KOPT-K1 (cell line): ENCODE data around the gene UNC93B1.

Source experiments
- H3K27ac ChIP-seq: fragments of 200-600 bp; sonication (generic); 2 replicates; pipeline ENCODE4 v1.5.1; 2016; ENCODE audit warnings: antibody characterized with exemption, mild to moderate bottlenecking, low read depth, low read length; ENCODE audit not compliant: poor library complexity, severe bottlenecking
- H3K36me3 ChIP-seq: fragments of 200-600 bp; sonication (generic); 2 replicates; pipeline ENCODE4 v1.5.1; 2017; ENCODE audit warnings: antibody characterized with exemption, mild to moderate bottlenecking, low read length, moderate library complexity; ENCODE audit not compliant: insufficient read depth
- H3K9me3 ChIP-seq: fragments of 200-600 bp; sonication (generic); 2 replicates; pipeline ENCODE4 v1.5.1; 2017; ENCODE audit warnings: antibody characterized with exemption, low read length, mild to moderate bottlenecking; ENCODE audit not compliant: insufficient read depth, poor library complexity, severe bottlenecking

Gene UNC93B1

DNA sequence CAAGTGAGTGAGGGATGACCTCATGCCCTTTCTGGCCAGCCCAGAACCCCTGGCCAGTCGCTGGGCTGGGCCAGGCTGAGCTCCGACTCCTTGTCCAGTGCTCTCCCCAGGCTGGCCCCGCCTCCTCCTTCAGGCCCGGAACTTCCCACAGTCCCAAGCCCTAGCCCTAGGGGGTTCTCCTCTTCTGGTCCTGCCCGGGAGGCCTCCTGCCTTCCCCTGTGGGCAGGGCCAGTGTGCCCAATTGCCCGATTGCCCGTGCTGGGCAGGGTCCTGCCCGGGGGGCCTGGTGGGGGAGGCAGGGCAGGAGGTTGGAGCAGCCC is 39.1 kb upstream of the UNC93B1 start:
- Histone ChIP-seq H3K36me3 (peaks cover 62% of the 10 kb centered on the region), H3K9me3 (no peaks in the 10 kb centered on the region), H3K27ac (no peak overlapping the region)

DNA sequence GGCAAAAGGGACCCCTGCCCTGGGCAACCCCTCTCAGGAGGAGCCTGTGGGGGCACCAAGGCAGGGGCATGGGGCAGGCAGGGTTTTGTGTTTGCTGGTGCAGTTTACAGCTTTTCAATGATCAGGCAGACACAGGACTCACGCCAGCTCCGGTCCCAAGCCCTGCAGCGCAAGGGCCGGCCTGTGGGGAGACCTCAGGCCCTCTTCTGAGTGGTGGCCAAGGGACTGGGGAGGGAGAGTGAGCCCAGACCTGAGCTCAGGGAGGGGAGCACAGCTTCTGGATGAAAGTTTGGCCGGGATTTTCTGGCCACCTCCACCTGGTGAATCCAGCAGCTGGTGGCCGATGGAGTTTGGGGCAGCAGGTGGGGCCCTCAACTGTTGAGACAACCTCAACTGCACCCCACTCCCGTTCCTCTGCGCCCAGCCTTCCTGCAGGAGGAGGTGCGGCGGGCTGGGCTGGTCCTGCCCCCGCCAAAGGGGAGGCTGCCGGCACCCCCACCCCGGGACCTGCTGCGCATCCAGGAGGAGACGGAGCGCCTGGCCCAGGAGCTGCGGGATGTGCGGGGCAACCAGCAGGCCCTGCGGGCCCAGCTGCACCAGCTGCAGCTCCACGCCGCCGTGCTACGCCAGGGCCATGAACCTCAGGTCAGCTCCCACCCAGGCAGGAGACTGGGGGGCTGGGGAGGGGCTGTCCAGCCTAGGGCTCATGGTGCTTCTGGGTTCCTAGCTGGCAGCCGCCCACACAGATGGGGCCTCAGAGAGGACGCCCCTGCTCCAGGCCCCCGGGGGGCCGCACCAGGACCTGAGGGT is 38.5 kb upstream of the UNC93B1 start:
- peak overlapping the region; percentile 80 for H3K27ac ChIP-seq
- peaks cover 57% of the 10 kb centered on the region for H3K36me3 ChIP-seq
- H3K9me3 ChIP-seq: no peaks in the 10 kb centered on the region

DNA sequence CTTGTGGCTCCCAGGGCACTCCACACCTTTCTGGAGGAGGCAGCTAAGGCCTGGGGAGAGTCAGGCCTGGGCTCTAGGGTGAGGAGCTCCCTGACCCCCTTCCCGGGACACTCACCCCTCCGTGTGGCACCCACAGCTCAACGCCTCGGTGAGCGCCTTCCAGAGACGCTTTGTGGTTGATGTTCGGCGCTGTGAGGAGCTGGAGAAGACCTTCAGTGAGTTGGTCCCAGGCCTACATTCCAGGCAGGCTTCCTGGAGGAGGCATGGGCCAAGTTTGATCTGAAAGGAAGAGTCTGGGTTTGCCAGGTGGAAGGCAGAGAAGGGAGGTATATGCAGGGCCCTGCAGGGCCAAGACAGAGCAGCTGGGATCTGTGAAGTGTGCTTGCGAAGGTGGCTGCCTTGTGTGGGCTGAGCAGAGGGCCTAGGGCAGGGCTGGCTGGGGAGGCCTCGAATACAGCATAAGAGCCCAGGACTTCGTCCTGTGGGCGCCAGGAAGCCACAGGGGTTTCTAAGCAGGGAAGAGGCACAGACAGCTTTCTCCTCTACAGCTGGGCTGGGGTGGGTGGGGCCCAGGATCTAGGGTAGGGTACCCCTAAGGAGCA is 37.8 kb upstream of the UNC93B1 start:
- peaks cover 50% of the 10 kb centered on the region for H3K36me3 ChIP-seq
- no peaks in the 10 kb centered on the region for H3K9me3 ChIP-seq
- peak overlapping the region; percentile 80 for H3K27ac ChIP-seq

DNA sequence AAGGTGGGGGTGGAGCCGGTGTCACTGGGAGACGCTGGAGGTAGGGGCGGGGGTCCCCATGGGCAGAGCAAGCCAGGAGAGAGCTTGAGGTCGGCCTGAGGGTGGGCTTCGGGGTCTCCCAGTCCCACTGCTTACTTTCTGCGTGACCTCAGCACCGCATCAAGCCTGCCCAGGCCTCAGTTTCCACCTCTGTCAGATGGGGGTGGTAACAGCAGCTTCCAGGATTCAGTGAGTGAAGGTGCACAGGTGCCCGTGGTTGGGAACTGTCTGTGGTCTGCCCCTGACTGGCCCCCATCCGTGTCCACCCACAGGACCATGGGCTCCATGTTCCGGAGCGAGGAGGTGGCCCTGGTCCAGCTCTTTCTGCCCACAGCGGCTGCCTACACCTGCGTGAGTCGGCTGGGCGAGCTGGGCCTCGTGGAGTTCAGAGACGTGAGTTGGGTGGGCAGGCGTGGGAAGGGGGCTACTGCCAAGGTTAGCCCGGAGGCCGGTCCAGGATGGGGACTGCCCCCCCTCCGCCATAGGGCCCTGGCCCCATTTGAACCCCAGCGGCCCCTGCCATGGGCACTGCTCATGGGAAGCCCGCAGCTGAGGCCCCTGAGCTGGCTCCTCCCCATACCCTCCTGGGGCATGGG is 37.2 kb upstream of the UNC93B1 start:
- Histone ChIP-seq H3K36me3 (peaks cover 44% of the 10 kb centered on the region), H3K27ac (peak overlapping the region; percentile 80), H3K9me3 (no peaks in the 10 kb centered on the region)

DNA sequence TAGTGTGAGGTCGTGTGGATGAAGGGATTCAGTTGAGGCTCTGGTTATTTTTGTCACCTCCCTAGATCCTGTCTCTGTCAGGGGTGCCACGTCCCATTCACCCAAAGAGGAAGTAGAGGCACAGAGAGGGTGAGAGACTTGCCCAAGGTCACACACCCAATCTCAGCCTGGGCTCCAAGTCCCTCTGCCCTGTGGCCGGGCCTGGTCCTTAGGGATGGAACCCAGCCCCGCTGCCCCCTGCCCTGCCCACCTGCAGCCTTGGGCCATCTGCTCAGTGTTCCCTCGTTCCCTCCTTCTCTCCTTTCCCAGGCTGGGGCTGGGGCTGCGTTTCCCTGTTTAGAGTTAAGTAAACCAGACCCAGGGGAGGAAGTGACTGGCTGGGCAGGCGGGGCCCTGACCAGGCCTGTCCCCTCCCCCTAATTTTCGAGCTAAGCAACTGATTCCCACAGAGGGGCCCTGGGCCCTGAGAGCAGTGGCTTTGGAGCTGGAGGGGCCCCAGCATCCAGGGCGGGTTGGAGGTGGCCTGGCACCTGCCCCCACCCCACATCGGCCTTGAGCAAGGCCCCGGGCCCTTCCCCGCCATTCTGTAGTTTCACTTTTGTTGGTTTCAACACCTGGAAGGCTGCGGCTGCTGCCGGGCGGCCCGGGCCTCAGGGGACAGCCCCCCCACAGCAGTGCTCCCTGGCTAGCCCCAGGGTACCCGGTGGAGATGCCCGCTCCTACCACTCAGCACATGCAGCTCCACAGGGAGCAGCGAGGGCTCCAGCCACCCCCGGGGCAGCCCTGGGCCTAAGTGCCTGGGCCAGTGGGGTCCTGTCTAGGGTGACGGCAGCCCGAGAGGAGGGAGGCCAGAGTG is 36.4 kb upstream of the UNC93B1 start:
- Histone ChIP-seq H3K27ac (peak overlapping the region; percentile 80), H3K36me3 (peaks cover 36% of the 10 kb centered on the region), H3K9me3 (no peaks in the 10 kb centered on the region)

DNA sequence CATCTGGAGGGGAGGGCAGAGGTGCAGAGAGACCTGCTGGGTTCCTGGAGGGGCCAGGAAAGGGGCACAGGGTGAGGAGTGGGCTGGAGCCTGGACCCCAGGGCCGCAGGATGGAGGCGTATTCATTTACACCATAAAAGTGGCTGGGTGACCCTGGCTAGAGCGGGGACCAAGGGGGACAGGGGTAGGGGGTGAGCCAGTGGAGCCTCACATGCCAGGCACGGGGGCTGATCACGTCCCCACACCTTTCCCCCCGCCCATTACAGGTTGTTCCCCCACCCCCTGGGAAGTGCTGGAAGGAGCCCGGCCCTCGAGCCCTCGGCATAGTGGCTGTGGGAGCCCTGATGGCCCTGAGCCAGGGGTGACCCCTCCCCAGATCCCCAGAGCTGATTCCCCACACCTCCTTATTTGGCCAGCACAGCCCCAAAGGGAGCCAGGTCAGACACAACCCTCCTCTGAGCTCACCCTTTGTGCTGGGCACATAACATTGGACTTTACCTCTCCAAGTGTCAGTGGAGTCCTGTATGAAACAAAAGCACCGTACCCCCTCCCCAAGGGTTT is 35.7 kb upstream of the UNC93B1 start:
- H3K27ac ChIP-seq: peak overlapping the region; percentile 80

DNA sequence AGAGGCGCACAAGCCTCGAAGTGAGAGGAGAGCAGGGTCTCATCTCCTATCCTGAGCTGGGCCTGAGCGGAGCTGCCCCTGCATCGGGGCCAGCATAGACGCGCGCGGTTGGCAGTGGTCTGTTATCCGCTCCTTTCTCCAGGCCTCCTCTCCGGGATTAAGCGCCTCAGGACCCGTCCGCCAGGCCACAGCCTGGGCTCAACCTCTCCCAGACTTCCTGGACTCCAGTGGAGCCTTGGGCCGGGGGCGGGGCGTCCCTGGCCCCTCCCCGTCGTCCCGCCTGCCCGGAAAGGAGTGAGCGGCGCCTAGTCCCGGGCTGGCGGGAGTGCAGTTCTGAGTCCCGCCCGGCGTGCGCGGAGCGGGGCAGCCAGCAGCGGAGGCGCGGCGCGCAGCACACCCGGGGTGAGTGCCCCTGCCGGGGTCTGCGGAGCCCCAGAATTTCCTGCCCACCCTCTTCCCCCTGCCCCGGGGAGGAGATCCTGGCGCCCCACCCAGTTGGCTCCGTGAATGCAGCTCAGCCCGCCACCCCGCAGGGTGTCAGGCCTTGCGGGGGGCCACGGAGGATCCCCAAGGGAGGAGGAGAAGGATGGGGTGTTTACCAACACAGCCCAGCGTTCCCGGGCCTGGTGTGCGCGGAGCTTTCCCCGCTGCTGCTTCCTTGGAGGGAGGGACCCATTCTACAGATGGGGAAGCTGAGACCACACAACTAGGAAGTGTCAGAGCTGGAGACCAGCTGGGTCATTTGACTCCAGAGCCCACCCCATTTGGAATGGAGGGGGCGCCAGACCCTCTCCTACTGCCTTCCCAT is 35.0 kb upstream of the UNC93B1 start, which contains the start of gene TCIRG1:
TCIRG1 (plus strand) TSS at position 308 of the 808 bp plus-strand sequence. CDS start 2,247 bp downstream, outside the sequence.
- Histone ChIP-seq H3K9me3 (no peaks in the 10 kb centered on the region), H3K36me3 (peaks cover 29% of the 10 kb centered on the region), H3K27ac (peak within 1 kb of the TSS; percentile 80)

More for the DNA sequence above, 35.7 kb upstream of the UNC93B1 start:
- Histone ChIP-seq H3K36me3 (peaks cover 29% of the 10 kb centered on the region), H3K9me3 (no peaks in the 10 kb centered on the region)

DNA sequence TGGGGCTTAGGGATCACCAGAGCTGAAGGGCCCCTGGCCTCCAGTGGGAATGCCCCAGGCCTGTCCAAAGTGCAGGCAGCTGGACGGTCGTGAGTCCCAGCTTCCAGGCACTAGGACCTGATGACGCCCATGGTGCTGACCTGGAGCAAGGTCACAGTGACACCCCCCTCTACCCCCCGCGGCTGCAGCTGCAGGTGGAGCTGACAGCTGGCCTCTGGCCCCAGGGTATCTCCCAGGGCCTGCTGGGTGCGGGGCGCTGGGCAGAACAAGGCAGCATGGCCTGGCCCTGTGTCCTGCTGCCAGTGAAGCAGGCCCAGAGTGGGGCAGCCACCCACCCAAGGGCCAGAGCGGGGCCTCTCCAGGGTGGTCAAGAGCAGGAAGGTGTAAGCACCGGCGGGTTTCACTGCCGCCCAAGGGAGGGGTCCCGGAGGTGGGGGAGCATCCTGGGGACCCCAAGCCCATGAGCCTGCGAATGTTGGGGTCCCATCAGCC is 34.4 kb upstream of the UNC93B1 start:
- peak overlapping the region; percentile 80 for H3K27ac ChIP-seq
- no peaks in the 10 kb centered on the region for H3K9me3 ChIP-seq
- H3K36me3 ChIP-seq: peaks cover 30% of the 10 kb centered on the region

DNA sequence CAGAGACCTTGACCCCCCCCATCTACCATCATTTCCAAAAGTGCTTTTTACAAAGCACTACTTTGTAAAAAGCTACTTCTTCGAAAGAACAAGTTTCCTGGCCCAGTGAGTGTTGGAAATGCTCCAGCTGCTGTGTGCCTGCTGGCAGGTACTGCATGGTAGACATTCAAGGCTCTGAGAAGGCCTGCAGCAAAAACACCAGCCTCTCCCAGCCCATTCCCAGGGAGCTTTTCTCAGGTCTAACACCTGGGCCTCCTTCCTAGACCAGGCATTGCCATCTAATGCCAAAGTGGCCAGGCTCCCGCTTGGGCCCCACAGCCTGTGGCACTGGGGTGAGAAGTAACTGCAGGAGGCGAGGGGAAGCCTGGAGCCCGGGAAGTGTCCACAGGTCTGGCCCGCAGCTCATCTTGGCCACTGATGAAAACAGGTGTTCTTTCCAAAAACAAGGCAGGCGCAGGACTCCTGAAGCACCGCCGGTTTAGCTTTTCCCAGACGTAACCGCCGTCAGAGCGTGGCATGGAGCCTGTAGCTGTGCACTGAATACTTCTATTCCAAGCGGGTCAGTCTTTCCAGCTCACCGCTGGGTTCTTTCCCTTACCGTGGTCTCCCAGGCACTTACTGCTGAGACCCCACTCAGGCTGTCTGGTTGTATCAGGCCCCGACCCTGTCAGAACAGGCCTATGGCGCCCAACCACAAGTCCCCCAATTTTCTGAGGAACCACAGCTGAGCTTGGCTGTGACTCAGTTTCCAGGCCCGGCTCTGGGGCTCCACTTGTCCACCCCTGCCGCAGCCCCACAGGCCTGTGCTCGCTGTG is 33.7 kb upstream of the UNC93B1 start:
- peak overlapping the region; percentile 80 for H3K27ac ChIP-seq
- H3K9me3 ChIP-seq: no peaks in the 10 kb centered on the region
- H3K36me3 ChIP-seq: peaks cover 30% of the 10 kb centered on the region

DNA sequence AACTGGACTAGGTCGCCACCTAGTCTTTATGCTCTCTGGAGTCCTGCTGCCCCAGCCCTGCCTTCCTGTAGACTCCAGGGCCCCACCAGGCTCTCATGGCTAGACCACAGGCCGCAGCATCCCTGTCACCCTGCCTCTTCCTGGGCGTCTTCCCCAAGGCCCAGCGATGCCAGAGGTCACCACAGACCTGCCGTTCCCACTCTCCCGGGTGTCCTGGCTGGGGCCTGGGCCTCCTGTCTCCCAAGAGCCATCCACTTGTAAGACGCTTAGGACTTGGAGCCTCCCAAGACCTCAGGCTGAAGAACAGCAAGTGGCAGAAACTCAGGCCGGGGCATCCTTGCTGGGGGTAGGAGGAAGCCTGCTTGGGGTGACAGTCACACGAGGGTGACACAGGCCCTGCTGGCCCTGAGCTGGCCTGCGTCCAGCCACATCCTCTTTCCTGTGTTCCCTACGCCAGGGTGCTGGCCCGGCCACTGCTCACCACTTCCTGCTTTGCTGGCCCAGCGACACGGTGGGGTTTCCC is 32.9 kb upstream of the UNC93B1 start:
- Histone ChIP-seq H3K27ac (peak overlapping the region; percentile 11), H3K36me3 (peaks cover 32% of the 10 kb centered on the region), H3K9me3 (no peaks in the 10 kb centered on the region)

DNA sequence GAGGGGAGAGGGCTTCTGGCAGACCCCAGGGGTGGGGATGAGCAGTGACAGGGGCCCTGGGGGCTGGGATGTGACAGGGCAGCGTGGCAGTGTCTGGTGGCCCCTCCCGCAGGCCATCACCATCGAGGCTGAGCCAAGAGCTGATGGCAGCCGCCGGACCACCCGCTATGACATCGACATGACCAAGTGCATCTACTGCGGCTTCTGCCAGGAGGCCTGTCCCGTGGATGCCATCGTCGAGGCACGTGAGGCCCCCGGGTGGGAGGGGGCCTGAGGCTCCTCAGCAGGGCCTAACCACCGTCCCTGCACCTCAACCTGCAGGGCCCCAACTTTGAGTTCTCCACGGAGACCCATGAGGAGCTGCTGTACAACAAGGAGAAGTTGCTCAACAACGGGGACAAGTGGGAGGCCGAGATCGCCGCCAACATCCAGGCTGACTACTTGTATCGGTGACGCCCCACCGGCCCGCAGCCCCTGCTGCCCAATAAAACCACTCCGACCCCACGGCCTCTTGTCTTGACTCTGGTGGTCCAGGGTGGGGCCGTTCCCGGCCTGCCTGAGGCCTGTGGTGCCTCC is 32.3 kb upstream of the UNC93B1 start:
- Histone ChIP-seq H3K9me3 (no peaks in the 10 kb centered on the region), H3K36me3 (peaks cover 28% of the 10 kb centered on the region), H3K27ac (no peak overlapping the region)

DNA sequence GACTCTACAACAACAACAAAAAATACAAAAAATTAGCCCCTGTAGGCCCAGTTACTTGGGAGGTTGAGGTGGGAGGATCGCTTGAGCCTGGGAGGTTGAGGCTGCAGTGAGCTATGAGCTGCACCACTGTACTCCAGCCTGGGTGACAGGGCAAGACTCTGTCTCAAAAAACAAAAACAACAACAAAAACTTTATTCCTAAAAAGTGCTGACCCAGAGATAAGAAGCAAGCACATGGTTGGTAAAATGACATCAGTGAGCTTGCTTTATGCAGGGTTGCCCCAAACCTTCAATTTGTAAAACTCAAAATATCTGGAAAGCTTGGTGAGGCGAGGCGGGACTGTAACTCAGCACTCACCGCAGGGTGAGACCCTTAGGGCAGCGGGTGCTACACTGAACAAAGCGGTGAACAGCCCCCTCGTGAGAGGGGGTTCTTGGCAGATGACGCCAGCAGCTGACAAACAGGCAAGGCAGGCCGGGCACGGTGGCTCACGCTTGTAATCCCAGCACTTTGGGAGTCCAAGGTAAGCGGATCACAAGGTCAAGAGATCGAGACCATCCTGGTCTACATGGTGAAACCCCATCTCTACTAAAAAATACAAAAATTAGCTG is 31.5 kb upstream of the UNC93B1 start:
- Histone ChIP-seq H3K9me3 (no peaks in the 10 kb centered on the region), H3K36me3 (peaks cover 28% of the 10 kb centered on the region), H3K27ac (no peak overlapping the region)
